Measurements from ENCODE around the gene TEF.
"Not testable (repeated sequence)": the region's sequence is repeated elsewhere in the genome, so short reads cannot be mapped to it uniquely, and the experiment has no call there.

The TEF gene

DNA sequence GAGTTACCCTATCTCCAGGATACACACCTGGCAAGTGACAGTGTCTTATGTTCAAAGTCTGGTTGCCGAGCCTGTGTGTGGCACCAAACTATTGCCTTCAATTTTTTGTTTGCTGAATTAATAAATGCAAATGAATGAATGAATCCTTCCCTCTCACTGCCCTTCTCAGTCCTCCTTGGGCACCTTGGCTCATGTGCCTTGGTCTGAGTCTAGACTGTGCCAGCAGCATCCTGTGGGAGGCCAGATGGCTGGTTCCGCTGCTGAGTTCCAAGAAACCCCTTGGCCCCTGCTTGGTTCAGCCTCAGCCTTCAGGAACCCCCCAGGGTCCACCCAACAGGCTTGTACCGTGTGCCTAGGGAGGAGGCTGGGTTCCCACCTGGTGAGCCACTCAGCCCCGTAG is 33.8 kb downstream of the TEF start:
- no peak for DNase-seq (ENCODE audit: low read depth, low spot score)
- no peak overlapping the region for H3K27ac ChIP-seq

DNA sequence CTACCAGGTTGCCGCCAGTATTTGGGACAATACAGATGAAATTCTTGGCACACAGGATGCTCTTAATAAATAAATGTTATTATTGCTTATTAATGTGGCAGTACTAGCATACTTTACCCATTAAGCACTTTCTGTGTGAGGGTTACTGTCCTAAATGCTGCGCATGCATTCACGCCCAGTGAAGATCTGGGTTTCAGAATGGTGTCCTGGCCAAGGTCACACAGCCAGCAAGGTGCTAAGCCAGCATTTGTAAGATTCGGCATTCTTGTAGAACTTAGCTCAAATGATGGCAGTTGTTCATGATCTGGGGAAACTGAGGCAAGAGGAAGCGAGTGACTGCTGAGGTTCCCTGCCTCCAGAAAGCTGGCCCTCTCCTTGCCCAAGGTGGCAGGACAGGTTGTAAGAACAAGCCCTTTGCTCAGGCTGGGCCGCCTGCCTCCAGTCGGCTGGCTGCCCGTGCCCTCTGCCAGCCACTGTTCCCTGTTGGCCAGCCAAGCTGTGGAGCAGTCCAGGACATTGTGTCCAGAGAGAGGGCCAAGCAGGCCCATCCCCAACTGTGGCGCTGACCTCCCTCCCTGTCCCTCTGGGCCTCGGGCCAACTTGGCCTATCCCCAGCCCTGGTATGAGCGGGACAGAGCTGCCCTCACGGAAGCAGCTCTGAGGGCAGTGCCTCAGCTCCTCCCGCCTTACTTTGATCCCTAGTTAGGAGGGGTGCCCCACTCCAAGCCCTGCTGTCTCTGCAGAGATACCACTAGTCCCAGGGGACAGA is 36.1 kb downstream of the TEF start:
- H3K27ac ChIP-seq: no peak overlapping the region
- no peak for DNase-seq (ENCODE audit: low read depth, low spot score)

- no peak for DNase-seq (ENCODE audit: low read depth, low spot score)
- H3K27ac ChIP-seq: no peak overlapping the region
Observed at GRCh38 chr22:41418717-41419116, 37.0 kb downstream of the TEF start.

- DNase-seq (ENCODE audit: low read depth, low spot score): no peak
- H3K27ac ChIP-seq: no peak overlapping the region
Observed at GRCh38 chr22:41425660-41426365, 44.1 kb downstream of the TEF start.

DNA sequence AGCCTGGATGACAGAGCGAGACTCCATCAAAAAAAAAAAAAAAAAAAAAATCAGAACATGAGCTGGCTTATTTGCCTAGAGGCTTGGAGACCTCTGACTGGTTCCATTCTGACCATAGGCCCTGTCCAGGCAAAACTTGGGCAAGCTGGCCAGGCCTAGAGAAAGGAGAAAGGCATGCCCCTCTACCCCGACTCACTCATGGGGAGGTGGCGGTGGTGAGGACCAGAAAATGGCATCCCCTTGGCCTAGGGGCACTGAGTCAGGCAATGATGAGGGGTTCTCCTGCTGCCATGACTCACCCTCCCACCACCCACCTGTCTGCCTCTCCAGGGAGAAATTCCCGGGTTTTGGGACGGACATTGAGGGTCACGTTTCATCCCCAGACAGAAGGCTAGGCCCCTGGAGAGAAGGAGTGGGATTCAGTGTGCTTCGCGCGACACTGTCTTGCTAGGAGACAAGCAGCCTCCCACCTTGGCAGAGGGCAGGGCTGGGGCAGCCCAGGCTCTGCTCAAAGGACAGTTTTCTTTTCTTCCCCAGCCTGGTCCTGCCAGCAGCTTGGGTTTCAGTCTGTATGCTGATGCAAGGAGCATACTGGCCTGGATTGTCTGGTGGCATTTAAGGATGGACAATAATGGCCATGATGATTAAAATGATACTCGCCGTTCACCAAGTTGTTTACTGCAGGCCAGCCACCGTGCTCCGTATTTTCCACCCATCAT is 47.6 kb downstream of the TEF start:
- no peak overlapping the region for H3K27ac ChIP-seq
- DNase-seq (ENCODE audit: low read depth, low spot score): no peak

DNA sequence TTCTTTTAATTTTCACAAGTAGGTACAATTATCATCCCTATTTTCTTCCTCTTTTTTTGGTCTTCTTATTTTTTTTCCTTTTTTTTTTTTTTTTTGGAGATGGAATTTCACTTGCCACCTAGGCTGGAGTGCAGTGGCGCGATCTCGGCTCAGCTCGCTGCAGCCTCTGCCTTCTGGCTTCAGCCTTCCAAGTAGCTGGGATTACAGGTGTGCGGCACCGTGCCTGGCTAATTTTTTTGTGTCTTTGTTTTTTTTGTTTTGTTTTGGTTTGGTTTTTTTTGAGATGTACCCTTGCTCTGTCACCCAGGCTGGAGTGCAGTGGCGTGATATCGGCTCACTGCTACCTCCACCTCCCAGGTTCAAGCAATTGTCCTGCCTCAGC is 48.2 kb downstream of the TEF start:
- no peak for DNase-seq (ENCODE audit: low read depth, low spot score)
- H3K27ac ChIP-seq: no peak overlapping the region

GRCh38 chr22:41431656-41432055 is 49.9 kb downstream of the TEF start:
- H3K27ac ChIP-seq: no peak overlapping the region
- no peak for DNase-seq (ENCODE audit: low read depth, low spot score)

GRCh38 chr22:41433480-41433879 is 51.7 kb downstream of the TEF start:
- H3K27ac ChIP-seq; DNase-seq (ENCODE audit: low read depth, low spot score): not testable (repeated sequence)

DNA sequence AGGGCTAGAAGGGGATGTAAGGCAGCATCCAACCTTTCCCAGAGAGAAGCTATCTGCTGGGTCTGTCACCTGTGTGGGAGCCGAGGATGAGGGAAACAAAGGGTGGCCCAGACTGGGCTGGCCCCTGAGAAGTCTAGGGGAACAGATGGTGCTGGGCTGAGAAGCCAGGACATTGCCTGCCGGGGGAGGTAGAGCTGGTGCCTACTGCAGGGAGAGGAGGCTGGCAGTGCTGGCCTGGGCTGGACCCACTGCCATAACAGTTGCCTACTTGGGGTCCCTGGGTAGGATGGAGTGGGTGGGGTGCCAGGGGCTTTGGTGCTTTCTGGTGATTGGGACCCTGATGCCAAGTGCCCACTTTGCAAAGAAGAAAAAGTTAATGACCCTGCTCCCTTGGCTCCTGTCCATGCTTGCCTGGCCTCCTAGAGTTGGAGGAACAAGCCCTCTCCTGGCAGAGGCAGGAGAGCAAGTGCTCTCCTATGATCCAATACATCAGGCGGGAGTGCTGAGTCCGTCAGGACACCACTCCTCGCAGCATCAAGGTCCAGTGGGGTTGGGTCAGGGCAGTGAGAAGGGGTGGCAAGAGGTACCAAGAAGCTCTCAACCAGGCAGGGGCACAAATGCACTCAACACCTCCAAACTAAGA is 52.7 kb downstream of the TEF start:
- not testable (repeated sequence) for DNase-seq (ENCODE audit: low read depth, low spot score); H3K27ac ChIP-seq

DNA sequence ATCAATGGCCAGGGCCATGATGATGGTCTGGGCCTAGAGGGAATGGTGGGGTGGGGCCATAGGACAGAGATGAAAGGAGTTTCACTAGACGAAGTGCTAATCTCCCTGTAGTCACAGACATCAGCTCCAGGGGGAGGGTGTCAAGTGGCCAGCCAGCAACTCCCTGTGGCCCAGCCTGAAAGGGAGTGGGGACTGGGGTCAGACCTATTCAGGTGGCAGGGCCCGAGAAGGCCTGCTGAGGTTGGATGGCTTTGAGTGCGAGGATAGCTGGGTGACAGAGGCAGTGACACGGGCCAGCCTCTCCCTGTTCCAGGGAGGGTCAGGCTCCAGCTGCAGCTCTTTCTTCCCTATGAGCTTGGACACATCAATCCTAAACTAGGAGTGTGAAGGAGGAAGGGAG is 53.8 kb downstream of the TEF start:
- no peak for DNase-seq (ENCODE audit: low read depth, low spot score)
- H3K27ac ChIP-seq: no peak overlapping the region

GRCh38 chr22:41436322-41437113 is 54.8 kb downstream of the TEF start:
- no peak overlapping the region for H3K27ac ChIP-seq
- DNase-seq (ENCODE audit: low read depth, low spot score): no peak

DNA sequence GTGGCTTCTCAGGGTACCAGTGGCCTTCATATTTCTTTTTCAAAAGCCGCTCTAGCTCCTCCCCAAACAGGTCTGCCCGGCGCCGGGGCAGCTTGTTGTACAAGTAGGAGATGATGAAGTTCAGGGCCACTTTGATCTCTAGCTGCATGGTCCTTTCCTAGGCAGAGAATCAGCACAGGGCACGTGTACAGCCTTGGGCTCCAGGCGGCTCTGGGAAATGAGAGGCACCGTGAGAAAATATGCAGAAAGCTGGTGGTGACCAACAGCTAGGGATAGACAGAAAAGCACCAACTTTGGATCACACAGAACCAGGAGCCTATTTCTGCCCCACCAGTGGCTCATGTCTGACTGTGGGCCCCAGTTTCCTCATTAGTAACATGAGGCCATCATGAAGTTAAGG is 55.5 kb downstream of the TEF start:
- H3K27ac ChIP-seq: no peak overlapping the region

GRCh38 chr22:41440511-41440910 is 58.8 kb downstream of the TEF start:
- not testable (repeated sequence) for H3K27ac ChIP-seq; DNase-seq (ENCODE audit: low read depth, low spot score)

More for the DNA sequence above, 55.5 kb downstream of the TEF start:
- DNase-seq (ENCODE audit: low read depth, low spot score): no peak

DNA sequence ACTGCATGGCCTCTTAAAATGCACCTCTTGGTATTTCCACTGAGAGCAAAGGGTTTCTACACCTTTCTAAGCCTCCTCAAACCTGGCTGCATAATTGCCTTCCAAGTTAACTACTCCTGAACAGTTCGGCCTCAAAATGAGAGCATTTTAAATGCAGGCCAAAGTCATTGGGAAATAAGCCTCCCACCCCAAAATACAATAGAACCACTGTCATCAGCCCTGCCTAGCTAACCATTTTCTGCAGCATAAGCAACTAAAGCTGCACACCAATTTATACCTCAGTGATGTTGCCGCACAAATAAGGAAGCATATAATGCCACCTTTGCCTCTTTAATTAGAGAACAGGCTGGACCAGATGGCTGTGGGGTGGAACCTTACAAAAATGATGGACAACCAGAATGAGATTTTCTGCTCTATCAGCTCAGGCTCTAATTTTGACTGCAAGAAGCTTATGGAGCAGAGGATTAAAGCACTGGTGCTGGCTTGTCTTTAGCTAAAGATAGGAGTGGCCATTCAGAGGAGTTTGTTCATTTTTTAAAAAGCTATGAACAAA is 60.6 kb downstream of the TEF start:
- DNase-seq (ENCODE audit: low read depth, low spot score): no peak
- H3K27ac ChIP-seq: no peak overlapping the region

DNA sequence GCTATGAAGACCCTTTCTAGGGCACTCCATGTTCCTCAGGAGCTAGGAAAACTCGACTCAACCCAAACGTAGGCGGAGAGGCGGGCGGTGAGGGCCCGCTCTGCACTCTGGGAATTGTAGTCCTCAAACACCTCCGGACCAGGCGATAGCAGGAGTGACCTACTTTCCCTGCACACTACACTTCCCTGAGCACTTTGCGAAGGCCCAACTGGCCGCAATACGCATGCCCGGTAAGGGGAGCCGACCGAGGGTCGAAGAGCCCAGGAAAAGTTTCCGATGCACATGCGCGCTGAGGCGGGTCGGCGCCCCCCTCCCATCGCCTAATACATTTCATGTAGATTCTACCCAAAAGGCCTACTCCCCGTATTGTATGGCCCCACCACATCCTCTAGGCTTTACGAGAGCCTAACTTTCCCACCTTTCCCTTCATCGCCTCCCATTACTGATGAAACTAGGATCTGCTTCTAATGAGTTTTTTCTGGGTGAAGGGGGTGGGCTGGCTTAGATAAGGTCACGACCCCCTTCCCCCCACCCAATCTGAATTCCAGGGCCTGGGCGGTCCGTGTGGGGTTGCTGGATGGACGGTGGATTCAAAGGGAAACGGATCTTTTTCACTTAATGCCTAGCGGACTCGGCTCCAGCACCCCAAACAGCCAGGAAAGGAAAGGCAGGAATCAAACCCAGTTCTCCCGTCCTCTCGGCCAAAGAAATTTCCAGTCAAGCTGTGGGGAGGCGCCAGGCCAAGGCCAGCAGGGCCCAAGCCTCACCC is 62.8 kb downstream of the TEF start:
- peak overlapping the region; percentile 94 for H3K27ac ChIP-seq
- peak; percentile 74 for DNase-seq (ENCODE audit: low read depth, low spot score)

DNA sequence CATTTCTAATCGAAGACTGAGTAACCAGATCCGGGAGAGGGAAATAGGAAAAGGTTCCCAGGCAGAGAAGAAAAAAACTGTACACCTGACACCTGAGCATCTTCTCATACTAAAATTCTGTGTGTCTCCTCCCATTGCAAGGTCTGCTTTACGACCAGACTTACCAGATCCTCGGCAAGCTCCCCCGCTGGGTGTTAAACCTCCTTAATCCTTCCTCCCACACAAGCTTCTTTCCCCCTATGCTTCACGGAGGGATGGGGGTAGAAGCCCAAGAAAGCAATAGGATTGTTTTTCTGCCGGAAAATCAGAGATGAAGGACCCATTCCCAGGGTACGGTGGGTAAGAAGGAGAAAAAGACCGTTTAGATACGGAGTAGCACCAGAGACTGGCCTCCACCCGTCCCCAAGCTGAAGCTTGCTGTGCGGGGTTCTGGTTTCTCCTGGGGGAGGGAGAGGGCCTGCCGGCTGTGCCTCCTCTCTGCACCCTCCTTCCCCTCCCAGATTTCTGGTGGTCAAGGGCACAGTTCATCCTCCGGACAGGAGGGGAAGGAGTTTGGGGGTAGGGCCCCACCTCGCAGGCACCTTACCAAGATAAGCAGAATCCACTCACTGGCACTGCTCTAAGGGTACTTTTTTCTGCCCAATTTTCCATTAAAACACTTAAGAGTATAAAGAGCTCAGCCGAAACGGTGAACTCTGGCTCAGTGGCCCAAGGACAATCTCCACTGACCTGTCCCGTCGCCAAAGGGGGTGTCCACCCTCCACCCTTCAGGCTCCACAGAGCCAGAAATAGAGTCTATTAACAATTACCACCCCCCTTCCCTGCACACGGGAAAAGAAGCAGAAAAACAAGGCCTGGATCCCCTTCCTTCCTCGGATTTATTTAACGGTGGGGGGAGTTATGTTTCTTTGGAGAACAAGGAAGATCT is 63.7 kb downstream of the TEF start:
- no peak for DNase-seq (ENCODE audit: low read depth, low spot score)
- H3K27ac ChIP-seq: peak overlapping the region; percentile 94

DNA sequence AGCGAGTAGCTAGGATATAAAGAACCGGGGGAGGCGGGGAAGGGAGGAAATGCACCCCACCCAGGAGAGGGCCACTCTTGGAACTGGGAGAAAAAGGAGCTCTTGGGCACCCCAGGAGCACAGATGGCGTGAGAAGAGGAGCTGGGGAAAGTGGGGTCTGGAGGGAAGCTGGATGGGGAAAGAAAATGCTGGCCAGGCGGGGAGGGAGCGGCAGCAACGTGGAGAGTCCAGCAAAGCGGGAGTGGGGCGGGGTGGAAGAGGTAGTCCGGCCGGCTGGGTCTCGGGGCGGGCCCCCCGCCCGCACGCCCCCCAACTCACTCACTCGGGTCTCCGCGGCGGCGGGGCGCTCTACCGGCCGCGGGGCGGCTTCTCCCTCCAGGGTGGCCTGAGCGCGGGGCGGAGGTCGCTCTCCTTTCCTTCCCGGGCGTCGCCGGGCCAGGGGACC is 64.3 kb downstream of the TEF start:
- peak overlapping the region; percentile 94 for H3K27ac ChIP-seq
- DNase-seq (ENCODE audit: low read depth, low spot score): no peak
